Left ventricle myocardium inferior (tissue), 1 donor: ENCODE measurements around the gene MYF6. TPM values are rescaled to one million over a fixed set of nuclear protein-coding genes. Genes with fewer than 3 reads are reported as not detected.
"Not testable (repeated sequence)": the region's sequence is repeated elsewhere in the genome, so short reads cannot be mapped to it uniquely, and the experiment has no call there.

ENCODE experiments used
- DNase-seq: peaks from one replicate; pipeline ENCODE4 v3.0.0-alpha.2; 2020
- H3K27ac ChIP-seq: fragments of 200-600 bp; replicated peaks from 2 replicates; pipeline ENCODE4 v1.8.0; 2021
- H3K27me3 ChIP-seq: fragments of 200-600 bp; 2 replicates; pipeline ENCODE4 v1.8.0; 2021; ENCODE audit warnings: low read depth
- H3K36me3 ChIP-seq: fragments of 200-600 bp; 2 replicates; pipeline ENCODE4 v1.8.0; 2021
- H3K4me1 ChIP-seq: fragments of 200-600 bp; 2 replicates; pipeline ENCODE4 v1.8.0; 2021
- H3K4me3 ChIP-seq: fragments of 200-600 bp; 2 replicates; pipeline ENCODE4 v1.8.0; 2021; ENCODE audit warnings: mild to moderate bottlenecking, moderate library complexity
- H3K9me3 ChIP-seq: fragments of 200-600 bp; replicated peaks from 2 replicates; pipeline ENCODE4 v1.8.0; 2021
- intact Hi-C: fragments of 100-400 bp; cut with micrococcal nuclease; formaldehyde crosslinking; loops from one replicate; pipeline ENCODE4 v1.11.0; 2022
- long read RNA-seq: library from polyadenylated mRNA; unstranded; transcript quantifications from one replicate; pipeline ENCODE4 v2.0.0, GENCODE V29; 2021
- total RNA-seq: library from RNA; stranded (reverse); fragmentation: NEBNext Ultra II Directional; extraction: Animal tissue kit (Norgen Biotek cat#: 25700); gene quantifications from one replicate; pipeline ENCODE4 v1.2.1, GENCODE V29; 2021
- TF ChIP-seq, protein P1 (sequence below): fragments of 200-600 bp; IDR thresholded peaks from 2 replicates; pipeline ENCODE4 v1.8.0; 2021; ENCODE audit warnings: antibody characterized with exemption, mild to moderate bottlenecking, borderline replicate concordance
- donor health status: DM: no; HTN: yes; CAD: no; lungs with severe emphysema.

Gene MYF6
- not detected for total RNA-seq
- long read RNA-seq = 0 reads

DNA sequence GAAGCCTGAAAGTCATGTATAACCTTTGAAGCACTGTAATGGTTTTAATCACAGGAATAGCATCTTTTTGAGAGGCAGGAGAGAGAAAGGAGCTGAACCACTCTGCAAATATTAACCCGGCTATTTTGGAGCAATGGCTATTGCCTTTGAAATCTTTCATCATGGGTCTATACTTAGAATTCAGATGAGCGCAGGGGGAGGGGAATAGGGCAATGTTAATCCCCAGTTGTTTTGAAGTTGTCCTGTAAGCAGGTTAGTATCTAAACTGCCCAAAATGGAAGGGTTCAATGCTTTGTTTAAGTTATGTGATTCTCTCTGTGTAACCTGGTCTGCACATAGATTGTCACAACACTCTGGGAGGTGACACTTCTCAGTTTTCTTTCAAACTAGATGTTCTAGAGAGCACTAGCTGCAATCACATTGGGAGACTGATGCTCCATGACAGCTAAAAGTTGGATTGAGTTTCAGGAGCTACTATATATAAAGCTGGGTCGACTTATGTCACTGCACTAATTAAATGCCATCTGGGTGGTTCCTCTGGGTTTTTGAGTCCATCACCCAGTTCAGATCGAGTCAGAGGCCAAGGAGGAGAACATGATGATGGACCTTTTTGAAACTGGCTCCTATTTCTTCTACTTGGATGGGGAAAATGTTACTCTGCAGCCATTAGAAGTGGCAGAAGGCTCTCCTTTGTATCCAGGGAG lies at the start of gene MYF6:
MYF6 (plus strand) TSS at position 509 of the 704 bp plus-strand sequence; CDS start at position 595, 86 bp downstream.
- no peak within 1 kb of the TSS for H3K27ac ChIP-seq
- peaks cover 12% of the 10 kb centered on the region for H3K4me1 ChIP-seq
- intact Hi-C loops = no loop called here
- TF ChIP-seq, protein P1, sequence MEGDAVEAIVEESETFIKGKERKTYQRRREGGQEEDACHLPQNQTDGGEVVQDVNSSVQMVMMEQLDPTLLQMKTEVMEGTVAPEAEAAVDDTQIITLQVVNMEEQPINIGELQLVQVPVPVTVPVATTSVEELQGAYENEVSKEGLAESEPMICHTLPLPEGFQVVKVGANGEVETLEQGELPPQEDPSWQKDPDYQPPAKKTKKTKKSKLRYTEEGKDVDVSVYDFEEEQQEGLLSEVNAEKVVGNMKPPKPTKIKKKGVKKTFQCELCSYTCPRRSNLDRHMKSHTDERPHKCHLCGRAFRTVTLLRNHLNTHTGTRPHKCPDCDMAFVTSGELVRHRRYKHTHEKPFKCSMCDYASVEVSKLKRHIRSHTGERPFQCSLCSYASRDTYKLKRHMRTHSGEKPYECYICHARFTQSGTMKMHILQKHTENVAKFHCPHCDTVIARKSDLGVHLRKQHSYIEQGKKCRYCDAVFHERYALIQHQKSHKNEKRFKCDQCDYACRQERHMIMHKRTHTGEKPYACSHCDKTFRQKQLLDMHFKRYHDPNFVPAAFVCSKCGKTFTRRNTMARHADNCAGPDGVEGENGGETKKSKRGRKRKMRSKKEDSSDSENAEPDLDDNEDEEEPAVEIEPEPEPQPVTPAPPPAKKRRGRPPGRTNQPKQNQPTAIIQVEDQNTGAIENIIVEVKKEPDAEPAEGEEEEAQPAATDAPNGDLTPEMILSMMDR = no peak
- H3K9me3 ChIP-seq = no peaks in the 10 kb centered on the region
- DNase-seq = no peak
- peak within 1 kb of the TSS; percentile 48 for H3K4me3 ChIP-seq
- H3K36me3 ChIP-seq = no peaks in the 10 kb centered on the region
- peaks cover 49% of the 10 kb centered on the region for H3K27me3 ChIP-seq

DNA sequence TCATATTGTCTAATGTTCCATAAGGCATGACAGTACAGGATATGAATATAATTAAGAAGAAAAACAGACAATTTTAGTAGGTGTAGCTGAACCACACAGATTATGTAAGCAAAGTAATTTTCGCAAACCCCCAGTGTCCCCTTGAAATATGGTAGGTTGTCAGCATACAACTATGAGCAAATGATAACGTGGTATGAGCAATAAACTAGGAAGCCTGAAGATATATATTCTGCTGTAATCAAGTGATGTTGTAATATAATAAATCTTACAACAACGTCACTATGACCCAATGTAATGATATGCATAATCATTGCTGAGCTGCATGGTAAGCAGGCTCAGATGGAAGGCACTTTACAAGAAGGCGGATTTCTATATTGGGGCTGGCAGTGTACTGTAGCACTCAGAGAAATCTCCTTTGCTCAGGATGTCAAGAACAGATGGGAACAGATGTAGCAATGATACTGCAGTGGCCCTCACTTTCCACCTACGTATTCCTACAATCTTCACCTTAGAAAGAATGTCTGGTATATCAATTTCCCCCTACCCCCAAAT lies 47.8 kb upstream of the MYF6 start:
- H3K36me3 ChIP-seq = no peaks in the 10 kb centered on the region
- no peaks in the 10 kb centered on the region for H3K4me1 ChIP-seq
- H3K4me3 ChIP-seq = no peak overlapping the region
- TF ChIP-seq, protein P1 = no peak
- intact Hi-C loops = no loop called here
- H3K27ac ChIP-seq = no peak overlapping the region
- DNase-seq = no peak
- no peaks in the 10 kb centered on the region for H3K27me3 ChIP-seq
- no peaks in the 10 kb centered on the region for H3K9me3 ChIP-seq

DNA sequence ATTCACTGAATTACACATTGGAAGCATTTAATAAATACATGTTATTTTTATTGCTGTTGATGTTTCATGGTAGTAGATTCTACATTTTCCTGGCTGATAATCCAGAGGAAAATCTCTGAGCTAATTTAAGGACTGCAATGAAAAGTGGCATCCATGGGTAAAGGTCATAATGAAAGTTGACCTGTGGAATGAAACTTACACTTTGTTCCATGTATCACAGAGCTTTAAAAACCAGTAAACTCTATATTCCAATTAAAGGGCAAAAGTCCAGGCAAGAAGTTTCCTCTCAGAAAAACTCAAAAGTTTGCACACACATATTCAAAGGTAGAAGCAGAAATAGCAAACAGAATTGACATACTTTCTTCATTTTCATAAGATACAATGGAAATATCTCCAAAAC lies 44.8 kb upstream of the MYF6 start:
- Histone ChIP-seq H3K4me1 (no peaks in the 10 kb centered on the region), H3K4me3 (no peak overlapping the region), H3K27me3 (no peaks in the 10 kb centered on the region), H3K27ac (no peak overlapping the region), H3K9me3 (no peaks in the 10 kb centered on the region), H3K36me3 (no peaks in the 10 kb centered on the region)
- TF ChIP-seq, protein P1 = no peak
- intact Hi-C loops = no loop called here
- no peak for DNase-seq

DNA sequence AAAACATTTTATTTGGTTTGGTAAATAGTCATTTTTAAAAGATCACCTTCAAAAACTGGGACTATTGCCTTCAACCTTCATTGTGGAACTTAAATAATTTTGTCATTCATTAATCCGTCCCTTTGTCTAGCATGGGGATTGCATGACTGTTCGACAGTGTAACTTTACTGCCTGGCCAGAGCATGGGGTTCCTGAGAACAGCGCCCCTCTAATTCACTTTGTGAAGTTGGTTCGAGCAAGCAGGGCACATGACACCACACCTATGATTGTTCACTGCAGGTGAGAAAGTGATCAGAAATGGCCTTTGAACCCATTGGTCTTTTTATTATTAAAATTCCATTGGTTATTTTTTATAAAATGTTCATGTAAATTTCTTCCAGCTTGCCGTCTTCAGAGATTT lies 37.2 kb upstream of the MYF6 start:
- Histone ChIP-seq H3K4me3 (no peak overlapping the region), H3K27me3 (no peaks in the 10 kb centered on the region), H3K27ac (no peak overlapping the region), H3K36me3 (no peaks in the 10 kb centered on the region), H3K9me3 (no peaks in the 10 kb centered on the region), H3K4me1 (no peaks in the 10 kb centered on the region)
- no peak for DNase-seq
- TF ChIP-seq, protein P1 = no peak
- intact Hi-C loops = no loop called here

DNA sequence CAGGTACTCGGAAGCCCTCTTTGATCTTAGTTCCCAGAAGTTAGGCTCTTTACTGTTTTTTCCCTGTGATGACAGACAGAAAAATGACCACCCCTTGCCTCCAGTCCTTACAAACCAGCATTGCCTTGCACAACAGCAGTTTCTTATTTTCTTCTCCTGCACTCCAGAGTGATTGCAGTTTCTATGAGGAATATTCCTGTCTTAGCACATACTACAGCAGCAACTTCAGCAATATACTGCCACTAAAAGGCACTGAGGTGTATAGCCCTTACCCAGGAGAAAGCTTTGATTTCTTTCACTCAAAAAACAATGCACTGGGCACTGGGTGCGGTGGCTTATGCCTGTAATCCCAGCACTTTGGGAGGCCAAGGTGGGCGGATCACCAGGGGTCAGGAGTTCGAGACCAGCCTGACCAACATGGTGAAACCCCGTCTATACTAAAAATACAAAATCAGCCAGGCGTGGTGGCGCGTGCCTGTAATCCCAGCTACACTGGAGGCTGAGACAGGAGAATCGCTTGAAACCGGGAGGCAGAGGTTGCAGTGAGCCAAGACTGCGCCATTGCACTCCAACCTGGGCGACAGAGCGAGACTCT lies 31.3 kb upstream of the MYF6 start:
- not testable (repeated sequence) for DNase-seq

DNA sequence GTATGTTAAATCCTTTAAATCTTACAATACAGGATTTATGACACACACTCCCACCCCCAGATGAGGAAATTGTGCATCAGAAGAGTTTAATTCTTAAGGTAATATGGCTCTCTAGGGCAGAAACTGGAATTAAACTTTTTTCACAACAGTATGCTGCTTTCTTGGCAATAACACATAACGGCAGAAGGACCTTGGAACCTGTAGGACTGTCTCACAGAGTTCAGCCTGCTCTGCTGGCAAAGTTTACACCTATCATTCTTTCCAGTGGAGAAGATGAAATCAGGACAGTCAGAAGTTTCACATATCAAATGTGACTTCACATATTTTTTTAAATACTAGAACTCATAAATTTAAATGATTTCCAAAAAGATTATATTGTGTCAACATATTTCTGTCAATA lies 30.6 kb upstream of the MYF6 start:
- Histone ChIP-seq H3K36me3 (no peaks in the 10 kb centered on the region), H3K27ac (no peak overlapping the region), H3K27me3 (no peaks in the 10 kb centered on the region), H3K4me3 (no peak overlapping the region), H3K9me3 (no peaks in the 10 kb centered on the region), H3K4me1 (no peaks in the 10 kb centered on the region)
- intact Hi-C loops = no loop called here
- TF ChIP-seq, protein P1 = no peak
- no peak for DNase-seq

More for the DNA sequence above, 31.3 kb upstream of the MYF6 start:
- H3K27me3 ChIP-seq, H3K4me3 ChIP-seq, intact Hi-C loops, H3K9me3 ChIP-seq, H3K36me3 ChIP-seq, H3K27ac ChIP-seq, H3K4me1 ChIP-seq: not testable (repeated sequence)
